ENCODE data around the gene NPIPB9.
"Not testable (repeated sequence)": the region's sequence is repeated elsewhere in the genome, so short reads cannot be mapped to it uniquely, and the experiment has no call there.

The NPIPB9 gene

DNA sequence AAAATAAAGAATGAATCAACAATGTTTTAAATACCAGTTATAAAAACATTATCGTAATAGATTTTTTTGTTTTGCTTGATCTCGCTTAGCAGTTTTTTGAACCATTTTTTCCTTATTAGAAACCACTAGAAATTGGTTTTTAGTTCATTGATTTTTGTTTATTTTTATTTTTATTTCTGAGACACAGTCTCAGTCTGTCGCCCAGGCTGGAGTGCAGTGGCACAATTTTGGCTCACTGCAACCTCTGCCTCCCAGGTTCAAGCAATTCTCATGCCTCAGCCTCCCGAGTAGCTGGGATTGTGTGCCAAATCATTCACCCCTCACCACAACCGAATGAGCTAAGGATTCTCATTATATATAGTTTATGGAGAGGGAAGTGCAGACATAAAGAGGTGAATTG, at the start of gene NPIPB9:
TSS of gene NPIPB9 (plus strand) at position 301 of the 400 bp plus-strand sequence.
- DNase-seq (ENCODE audit: low spot score) = not testable (repeated sequence)

DNA sequence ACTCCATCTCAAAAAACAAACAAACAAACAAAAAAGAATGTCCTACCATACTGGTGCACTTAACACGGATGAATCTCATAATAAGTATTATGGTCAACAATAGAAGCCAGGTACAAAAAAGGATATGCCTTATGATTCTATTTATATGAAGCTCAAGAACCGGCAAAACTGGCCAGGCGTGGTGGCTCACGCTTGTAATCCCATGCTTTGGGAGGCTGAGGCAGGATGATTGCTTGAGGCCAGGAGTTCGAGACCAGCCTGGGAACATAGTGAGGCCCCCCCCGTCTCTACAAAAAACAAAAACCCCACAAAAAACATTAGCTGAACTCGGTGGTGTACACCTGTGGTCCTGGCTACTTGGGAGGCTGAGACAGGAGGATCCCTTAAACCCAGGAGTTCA, 47.3 kb upstream of the NPIPB9 start:
- DNase-seq (ENCODE audit: low spot score) = not testable (repeated sequence)

GRCh38 chr16:28711220-28712083, 40.1 kb upstream of the NPIPB9 start, which contains the start of gene EIF3C:
TSS of gene EIF3C (plus strand) at chr16:28711464. CDS start at chr16:28711687, 223 bp downstream.
- not testable (repeated sequence) for DNase-seq (ENCODE audit: low spot score)

GRCh38 chr16:28722852-28723650, 28.5 kb upstream of the NPIPB9 start:
- DNase-seq (ENCODE audit: low spot score) = not testable (repeated sequence)

- not testable (repeated sequence) for DNase-seq (ENCODE audit: low spot score)
Measured at GRCh38 chr16:28731253-28731652, 20.3 kb upstream of the NPIPB9 start.

- DNase-seq (ENCODE audit: low spot score) = not testable (repeated sequence)
Measured at GRCh38 chr16:28732455-28733124, 19.0 kb upstream of the NPIPB9 start.

GRCh38 chr16:28739787-28740186, 11.8 kb upstream of the NPIPB9 start:
- not testable (repeated sequence) for DNase-seq (ENCODE audit: low spot score)

DNA sequence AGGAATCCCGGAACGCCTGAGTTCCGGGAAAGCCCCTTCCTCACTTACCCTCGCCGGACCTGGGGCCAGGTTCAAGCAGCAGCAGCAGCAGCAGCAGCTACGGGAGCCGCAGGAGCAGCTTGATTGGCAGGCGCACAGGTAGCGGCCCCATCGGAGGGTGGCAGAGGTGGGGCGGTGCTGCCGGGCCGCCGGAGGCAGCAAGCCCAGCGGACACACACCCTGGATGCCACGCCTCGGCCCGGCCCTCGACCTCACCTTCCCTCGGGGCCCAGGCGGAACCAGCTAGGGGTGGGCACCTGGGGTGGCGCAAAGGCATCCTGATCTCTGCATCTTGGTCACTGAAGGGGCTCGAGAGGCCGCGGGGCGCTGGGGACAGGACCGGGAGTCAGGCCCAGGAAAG, 11.0 kb upstream of the NPIPB9 start:
- DNase-seq (ENCODE audit: low spot score) = not testable (repeated sequence)

DNA sequence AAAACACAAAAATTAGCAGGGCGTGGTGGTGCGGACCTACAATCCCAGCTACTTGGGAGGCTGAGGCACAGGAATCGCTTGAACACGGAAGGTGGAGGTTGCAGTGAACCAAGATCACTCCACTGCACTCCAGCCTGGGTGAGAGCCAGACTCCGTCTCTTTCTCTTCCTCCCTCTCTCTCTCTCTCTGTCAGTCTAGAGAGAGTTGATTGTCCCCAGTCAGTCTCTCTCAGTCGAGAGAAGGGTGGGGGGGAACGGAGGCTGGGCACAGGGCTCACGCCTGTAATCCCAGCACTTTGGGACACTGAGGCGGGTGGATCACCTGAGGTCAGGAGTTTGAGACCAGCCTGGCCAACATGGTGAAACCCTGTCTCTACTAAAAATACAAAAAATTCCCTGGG, 10.3 kb upstream of the NPIPB9 start:
- not testable (repeated sequence) for DNase-seq (ENCODE audit: low spot score)

GRCh38 chr16:28746618-28747350, 4.8 kb upstream of the NPIPB9 start:
- not testable (repeated sequence) for DNase-seq (ENCODE audit: low spot score)

- not testable (repeated sequence) for DNase-seq (ENCODE audit: low spot score)
Measured at GRCh38 chr16:28749997-28750465, 1.6 kb upstream of the NPIPB9 start.

DNA sequence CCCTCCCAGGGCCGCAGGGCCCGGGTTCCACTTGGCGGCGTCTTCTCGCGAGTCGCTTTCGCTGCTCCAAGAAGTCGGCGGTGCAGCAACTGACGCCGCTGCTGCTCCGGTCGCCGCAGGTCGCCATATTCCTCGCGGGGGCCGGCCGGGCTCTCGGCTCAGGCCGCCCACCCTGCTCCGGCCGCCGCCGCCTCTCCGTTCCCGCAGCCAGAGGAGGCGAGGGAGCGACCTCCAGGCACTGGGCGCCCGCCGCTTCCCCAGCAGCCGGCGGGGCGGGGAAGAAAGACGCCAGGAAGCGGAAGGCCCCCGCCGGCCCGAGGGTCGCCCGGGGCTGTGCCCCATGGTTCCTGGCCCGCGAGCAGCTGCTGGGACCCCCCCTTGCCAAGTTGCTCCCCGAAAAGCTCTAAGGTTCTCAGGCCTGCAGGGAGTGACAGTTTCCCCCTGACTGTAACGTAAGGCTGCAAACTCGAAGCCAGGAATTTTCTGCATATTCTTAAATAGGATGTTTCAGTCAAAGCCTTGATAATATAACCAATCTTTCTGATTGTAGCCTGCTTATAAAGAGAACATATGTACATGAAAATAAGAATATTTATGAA, 1.0 kb upstream of the NPIPB9 start:
- DNase-seq (ENCODE audit: low spot score) = not testable (repeated sequence)

GRCh38 chr16:28781697-28782096, 30.1 kb downstream of the NPIPB9 start:
- DNase-seq (ENCODE audit: low spot score) = not testable (repeated sequence)

- DNase-seq (ENCODE audit: low spot score) = not testable (repeated sequence)
Measured at GRCh38 chr16:28782357-28782756, 30.8 kb downstream of the NPIPB9 start.

DNA sequence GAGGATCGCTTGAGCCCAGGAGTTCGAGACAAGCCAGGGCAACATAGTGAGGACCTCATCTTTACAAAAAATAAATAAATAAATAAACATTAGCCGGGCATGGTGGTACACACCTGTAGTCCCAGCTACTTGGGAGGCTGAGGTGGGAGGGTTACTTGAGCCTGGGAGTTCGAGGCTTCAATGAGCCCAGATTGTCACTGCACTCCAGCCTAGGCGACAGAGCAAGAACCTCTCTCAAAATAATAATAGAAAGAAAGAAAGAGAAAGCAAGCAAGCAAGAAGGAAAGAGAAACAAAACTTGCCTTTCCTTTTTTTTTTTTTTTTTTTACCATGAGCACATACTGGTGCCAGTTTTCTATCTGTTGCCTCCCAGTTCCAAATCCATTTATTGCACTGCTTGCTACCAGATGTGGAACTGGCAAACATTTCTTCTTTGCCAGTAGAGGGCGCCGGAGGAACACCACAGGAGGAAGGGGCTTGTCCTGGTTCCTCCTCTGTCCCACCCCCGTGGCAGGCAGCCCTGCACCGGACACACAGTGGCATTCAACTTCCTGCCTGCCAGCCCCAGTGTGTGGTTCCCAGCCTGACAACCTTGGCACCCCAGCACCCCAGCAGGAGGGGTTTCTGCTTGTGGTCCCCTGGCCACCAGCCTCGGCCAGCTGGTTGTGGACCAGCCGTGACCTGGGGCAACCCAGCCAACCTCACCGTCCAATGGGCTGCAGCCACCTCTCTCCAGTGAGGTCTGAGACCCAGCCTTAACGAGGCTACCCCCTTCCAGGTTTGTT, 50.8 kb downstream of the NPIPB9 start:
- DNase-seq (ENCODE audit: low spot score) = not testable (repeated sequence)

- not testable (repeated sequence) for DNase-seq (ENCODE audit: low spot score)
Measured at GRCh38 chr16:28807445-28808120, 56.0 kb downstream of the NPIPB9 start.

DNA sequence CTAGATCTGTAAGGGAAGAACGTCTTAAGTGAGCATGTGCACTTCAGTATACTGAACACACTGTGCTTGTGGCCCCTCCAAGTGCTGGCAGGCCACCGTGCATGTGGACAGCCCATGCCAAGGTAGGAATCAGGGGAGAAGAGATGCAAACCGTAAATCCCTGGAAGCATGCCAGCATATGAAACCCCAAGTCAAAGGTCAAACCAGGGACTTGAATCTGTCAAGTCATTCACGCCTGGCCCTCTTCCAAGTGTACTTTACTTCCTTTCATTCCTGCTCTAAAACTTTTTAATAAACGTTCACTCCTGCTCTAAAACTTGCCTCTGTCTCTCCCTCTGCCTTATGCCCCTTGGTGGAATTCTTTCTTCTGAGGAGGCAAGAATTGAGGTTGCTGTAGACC, 68.4 kb downstream of the NPIPB9 start:
- DNase-seq (ENCODE audit: low spot score) = no peak

DNA sequence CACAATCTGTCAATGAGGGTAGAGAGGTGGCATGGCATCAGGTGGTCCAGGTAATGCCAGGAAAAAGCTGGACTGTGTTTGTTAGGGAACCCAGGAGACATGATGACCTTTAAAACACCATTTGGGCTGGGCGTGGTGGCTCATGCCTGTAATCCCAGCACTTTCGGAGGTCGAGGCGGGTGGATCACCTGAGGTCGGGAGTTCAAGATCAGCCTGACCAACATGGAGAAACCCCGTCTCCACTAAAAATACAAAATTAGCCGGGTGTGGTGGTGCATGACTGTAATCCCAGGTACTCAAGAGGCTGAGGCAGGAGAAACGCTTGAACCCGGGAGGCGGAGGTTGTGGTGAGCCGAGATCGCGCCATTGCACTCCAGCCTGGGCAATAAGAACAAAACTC, 69.0 kb downstream of the NPIPB9 start:
- DNase-seq (ENCODE audit: low spot score) = not testable (repeated sequence)

- DNase-seq (ENCODE audit: low spot score) = no peak
Measured at GRCh38 chr16:28821874-28822519, 70.4 kb downstream of the NPIPB9 start.

Data from Ammon's horn (tissue), 1 donor.